HG02943 (cell line): Measurements from ENCODE around the gene ZNF292.
A peak's percentile ranks its signal among the peaks of the same experiment; 100 is the strongest.
"Not testable (repeated sequence)": the region's sequence is repeated elsewhere in the genome, so short reads cannot be mapped to it uniquely, and the experiment has no call there.

ENCODE experiments used
- ATAC-seq: cut with Tn5 transposase; IDR thresholded peaks from one replicate; pipeline ENCODE4 v1.9.1; 2021; ENCODE audit warnings: mild to moderate bottlenecking, low read depth, moderate library complexity; ENCODE audit not compliant: unreplicated experiment

ZNF292 gene

GRCh38 chr6:87157596-87157995, 2.2 kb downstream of the ZNF292 start:
- not testable (repeated sequence) for ATAC-seq

- ATAC-seq: no peak
These were observed 5.9 kb downstream of the ZNF292 start for GRCh38 chr6:87161299-87161698.

GRCh38 chr6:87164004-87164403, 8.6 kb downstream of the ZNF292 start:
- no peak for ATAC-seq

GRCh38 chr6:87164506-87164905, 9.1 kb downstream of the ZNF292 start:
- ATAC-seq: no peak

- ATAC-seq: no peak
These were observed 9.8 kb downstream of the ZNF292 start for GRCh38 chr6:87165185-87165584.

- ATAC-seq: no peak
These were observed 16.7 kb downstream of the ZNF292 start for GRCh38 chr6:87171938-87172633.

GRCh38 chr6:87174078-87174579, 18.8 kb downstream of the ZNF292 start:
- no peak for ATAC-seq

- ATAC-seq: no peak
These were observed 21.1 kb downstream of the ZNF292 start for GRCh38 chr6:87176493-87176892.

GRCh38 chr6:87180105-87180728, 24.9 kb downstream of the ZNF292 start:
- no peak for ATAC-seq

GRCh38 chr6:87181903-87182302, 26.5 kb downstream of the ZNF292 start:
- ATAC-seq: peak; percentile 3

GRCh38 chr6:87182321-87182720, 27.0 kb downstream of the ZNF292 start:
- ATAC-seq: peak; percentile 55

- ATAC-seq: no peak
These were observed 27.6 kb downstream of the ZNF292 start for GRCh38 chr6:87182940-87183339.

- no peak for ATAC-seq
These were observed 28.3 kb downstream of the ZNF292 start for GRCh38 chr6:87183687-87184086.

- no peak for ATAC-seq
These were observed 29.4 kb downstream of the ZNF292 start for GRCh38 chr6:87184762-87185250.

GRCh38 chr6:87196275-87196842, 41.0 kb downstream of the ZNF292 start:
- ATAC-seq: no peak

- no peak for ATAC-seq
These were observed 42.2 kb downstream of the ZNF292 start for GRCh38 chr6:87197547-87197946.

GRCh38 chr6:87198022-87198810, 42.9 kb downstream of the ZNF292 start:
- not testable (repeated sequence) for ATAC-seq

GRCh38 chr6:87199787-87200186, 44.4 kb downstream of the ZNF292 start:
- no peak for ATAC-seq

GRCh38 chr6:87200469-87201175, 45.3 kb downstream of the ZNF292 start:
- no peak for ATAC-seq

GRCh38 chr6:87203448-87204023, 48.2 kb downstream of the ZNF292 start:
- ATAC-seq: no peak
